Mucosa of stomach (tissue), 1 donor: ENCODE results near the gene RAD23A.

Source experiments
- H3K27me3 ChIP-seq: one replicate; pipeline ENCODE4 v1.7.0; 2013; ENCODE audit warnings: mild to moderate bottlenecking, low read length; ENCODE audit not compliant: control insufficient read depth, insufficient read depth
- H3K36me3 ChIP-seq: one replicate; pipeline ENCODE4 v1.7.0; 2013; ENCODE audit warnings: low read length; ENCODE audit not compliant: control insufficient read depth, insufficient read depth
- H3K4me1 ChIP-seq: one replicate; pipeline ENCODE4 v1.7.0; 2013; ENCODE audit warnings: mild to moderate bottlenecking, low read length; ENCODE audit not compliant: control insufficient read depth, insufficient read depth
- H3K4me3 ChIP-seq: one replicate; pipeline ENCODE4 v1.7.0; 2013; ENCODE audit warnings: low read length
- H3K9ac ChIP-seq: one replicate; pipeline ENCODE4 v1.7.0; 2013; ENCODE audit warnings: mild to moderate bottlenecking, low read length, moderate library complexity
- H3K9me3 ChIP-seq: one replicate; pipeline ENCODE4 v1.7.0; 2013; ENCODE audit warnings: mild to moderate bottlenecking, low read length, moderate library complexity; ENCODE audit not compliant: control insufficient read depth
- donor health status: Pancreatic carcinoma.

Gene RAD23A

DNA sequence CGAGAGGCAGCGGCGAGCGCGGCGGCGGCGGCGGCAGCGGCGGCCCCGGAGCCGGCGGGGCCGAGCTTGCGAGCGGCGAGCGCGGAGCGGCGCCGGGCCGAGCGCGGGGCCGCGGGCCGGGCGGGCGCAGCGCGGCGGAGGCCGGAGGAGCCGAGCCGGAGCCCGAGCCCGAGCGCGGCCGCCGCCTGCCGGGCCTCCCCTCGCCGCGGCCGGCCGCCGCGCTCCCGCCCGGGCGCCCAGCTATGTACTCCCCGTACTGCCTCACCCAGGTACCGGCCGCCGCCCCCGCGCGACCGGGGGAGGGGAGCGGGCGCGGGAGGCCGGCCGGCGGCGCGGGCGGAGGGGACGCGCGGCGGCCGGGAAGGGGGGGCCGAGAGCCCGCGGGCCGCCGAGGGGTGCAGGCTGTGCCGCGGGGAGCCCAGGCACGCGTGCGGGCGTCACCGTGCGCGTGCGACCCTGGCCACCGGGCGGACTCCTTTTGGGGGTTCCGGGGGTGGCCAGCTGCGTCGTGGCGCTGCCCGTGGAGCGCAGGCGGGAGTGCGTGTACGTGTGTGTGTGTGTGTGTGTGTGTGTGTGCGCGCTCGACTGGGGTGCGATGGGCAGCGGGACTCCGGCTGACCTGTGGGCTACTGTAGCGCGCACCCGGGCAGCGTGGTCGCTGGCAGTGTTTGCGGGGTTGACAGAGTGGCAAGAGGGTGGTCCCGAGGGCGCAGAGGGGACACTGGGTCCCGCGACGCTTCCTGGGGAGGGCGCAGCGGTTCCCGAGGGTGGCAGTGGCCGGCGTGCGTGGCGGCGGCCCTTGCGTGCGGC lies 50.1 kb downstream of the RAD23A start:
- Histone ChIP-seq H3K36me3 (no peaks in the 10 kb centered on the region), H3K9ac (peak overlapping the region; percentile 69), H3K4me3 (peak overlapping the region; percentile 50), H3K4me1 (peaks cover 21% of the 10 kb centered on the region), H3K9me3 (no peaks in the 10 kb centered on the region), H3K27me3 (no peaks in the 10 kb centered on the region)

DNA sequence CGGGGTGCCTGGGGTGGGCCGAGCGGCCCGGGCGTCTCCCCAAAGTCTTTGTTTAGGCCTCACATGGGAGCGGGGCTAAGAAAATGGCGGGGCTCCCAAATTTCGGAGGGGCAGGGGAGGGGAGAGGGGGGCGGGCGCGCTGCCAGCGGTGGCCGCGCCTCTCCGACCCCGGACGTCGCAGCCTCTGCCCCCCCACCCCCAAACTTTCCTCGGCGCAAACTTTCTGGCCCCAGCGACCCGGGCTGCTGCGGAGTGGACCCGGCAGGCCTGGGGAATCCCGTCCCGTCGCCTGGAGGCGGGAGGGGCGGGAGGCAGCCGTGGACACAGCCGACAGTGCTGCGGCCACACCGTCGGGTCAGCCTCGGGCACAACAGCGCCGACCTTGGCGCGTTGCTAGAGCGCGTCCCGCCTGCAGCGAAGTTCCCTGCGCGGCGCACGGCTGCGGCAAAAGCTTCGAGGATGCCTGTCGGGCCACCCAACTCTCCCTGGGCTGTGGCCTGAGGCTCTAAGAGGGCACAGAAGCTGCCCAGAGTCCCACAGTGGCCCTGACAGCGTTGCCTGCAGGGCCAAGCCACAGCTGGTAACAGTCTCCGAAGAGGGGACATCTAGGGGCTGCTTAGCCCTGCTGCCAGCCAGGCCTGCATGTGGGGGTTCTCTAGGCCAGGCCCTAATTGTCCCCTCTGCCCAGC lies 50.9 kb downstream of the RAD23A start:
- peak overlapping the region; percentile 50 for H3K4me3 ChIP-seq
- H3K9me3 ChIP-seq, result no peaks in the 10 kb centered on the region
- no peaks in the 10 kb centered on the region for H3K36me3 ChIP-seq
- H3K27me3 ChIP-seq, result no peaks in the 10 kb centered on the region
- H3K9ac ChIP-seq, result peak overlapping the region; percentile 69
- H3K4me1 ChIP-seq, result peaks cover 26% of the 10 kb centered on the region

DNA sequence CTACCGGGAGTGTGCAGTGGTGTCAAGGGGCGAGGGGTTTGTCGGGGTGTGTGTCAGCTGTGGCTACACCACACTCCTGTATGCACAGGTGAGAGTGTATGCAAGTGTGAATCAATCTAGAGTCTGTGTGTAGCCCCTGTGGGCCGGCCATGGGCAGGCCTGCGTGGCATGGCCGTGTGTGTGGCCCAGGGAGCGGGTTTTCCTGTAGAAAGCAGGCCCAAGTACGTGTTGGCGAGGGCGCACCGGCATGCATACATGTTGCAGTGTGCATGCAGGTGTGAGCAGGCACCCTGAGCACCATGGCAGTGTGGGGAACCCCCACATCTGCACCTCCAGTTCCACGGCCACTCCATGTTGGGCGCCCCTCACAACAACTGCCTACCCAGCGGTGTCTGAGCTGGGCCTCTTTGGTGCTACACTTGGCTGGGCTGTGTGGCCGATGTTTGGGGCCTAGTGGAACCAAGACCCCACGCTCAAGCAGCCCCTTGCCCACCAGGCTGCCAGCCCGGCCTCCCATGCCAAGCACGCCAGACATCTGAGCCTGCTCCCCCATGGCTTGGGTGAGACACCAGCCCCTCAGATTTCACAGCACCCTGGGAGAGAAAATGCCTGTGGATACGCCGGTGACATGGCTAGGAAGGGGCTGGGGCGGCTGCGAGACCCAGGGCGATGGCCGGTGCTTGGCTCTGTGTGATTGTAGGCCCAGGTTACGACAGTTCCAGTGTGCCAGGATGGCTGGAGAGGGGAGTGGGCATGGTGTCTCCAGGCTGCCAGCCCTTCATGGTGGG lies 51.7 kb downstream of the RAD23A start:
- Histone ChIP-seq H3K9me3 (no peaks in the 10 kb centered on the region), H3K27me3 (no peaks in the 10 kb centered on the region), H3K9ac (peak overlapping the region; percentile 69), H3K36me3 (no peaks in the 10 kb centered on the region), H3K4me3 (peak overlapping the region; percentile 28), H3K4me1 (peaks cover 35% of the 10 kb centered on the region)

DNA sequence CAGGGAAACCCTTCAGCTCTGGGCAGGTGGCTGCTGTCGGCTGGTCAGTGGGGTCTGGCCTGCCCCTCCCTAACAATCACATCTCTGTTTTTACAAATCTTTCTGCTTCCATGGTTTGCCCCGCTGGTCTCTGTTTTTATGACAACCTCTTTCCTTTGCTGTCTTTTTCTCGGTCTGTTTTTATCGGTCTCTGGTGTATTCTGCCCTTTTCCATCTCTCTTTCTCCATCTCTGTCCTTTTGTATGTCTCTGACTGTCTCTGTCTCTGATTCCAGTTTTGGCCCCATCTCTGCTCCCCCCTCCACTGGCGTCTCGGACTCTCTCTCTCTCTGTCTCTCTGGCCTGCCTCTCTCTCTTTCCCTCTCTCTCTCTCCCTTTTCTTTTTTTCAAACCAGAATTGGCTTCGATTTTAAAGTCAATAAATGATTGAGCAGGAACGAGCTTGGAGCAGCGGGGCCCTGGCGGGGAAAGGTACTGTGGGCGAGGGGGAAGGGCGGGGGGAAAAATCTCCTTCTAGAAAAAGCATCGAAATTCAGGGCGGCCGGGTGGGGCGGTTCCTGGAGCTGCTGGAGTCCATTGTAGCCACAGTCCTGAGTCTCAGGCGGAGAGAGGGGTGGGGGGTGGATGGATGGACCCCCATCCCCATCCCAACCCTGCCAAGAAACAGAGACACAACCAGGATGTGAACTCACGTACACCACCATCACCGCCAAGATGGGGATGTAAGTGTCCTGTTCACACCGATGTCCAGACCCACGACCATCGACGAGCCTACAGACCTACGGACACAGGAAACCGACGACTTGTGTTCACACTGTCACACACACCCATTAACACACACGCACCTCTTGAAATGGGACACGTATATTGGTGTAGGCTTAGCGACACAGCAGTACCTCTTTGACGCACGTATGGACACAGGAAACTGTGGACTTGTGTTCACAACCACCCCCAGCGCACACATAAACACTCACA lies 52.6 kb downstream of the RAD23A start:
- Histone ChIP-seq H3K36me3 (no peaks in the 10 kb centered on the region), H3K9me3 (no peaks in the 10 kb centered on the region), H3K4me1 (peaks cover 44% of the 10 kb centered on the region), H3K27me3 (no peaks in the 10 kb centered on the region), H3K9ac (peak overlapping the region; percentile 22), H3K4me3 (no peak overlapping the region)

DNA sequence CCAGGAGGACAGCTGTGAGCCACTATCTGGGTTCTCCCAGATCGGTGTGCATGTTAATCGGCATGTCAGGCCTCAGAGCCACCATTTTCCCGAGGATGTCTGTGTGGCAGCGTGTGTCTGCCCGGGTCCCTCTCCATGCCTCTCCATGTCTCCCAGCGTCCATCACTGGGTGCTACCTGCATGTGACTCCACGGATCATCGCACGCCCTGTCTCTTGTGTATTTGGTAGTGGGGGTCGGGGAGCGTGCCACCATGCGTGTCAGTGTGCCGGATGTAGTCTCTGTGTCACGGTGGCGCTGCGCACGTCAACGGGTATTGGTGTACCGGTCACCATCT lies 55.5 kb downstream of the RAD23A start:
- no peaks in the 10 kb centered on the region for H3K9me3 ChIP-seq
- peaks cover 65% of the 10 kb centered on the region for H3K4me1 ChIP-seq
- H3K36me3 ChIP-seq, result no peaks in the 10 kb centered on the region
- H3K27me3 ChIP-seq, result no peaks in the 10 kb centered on the region
- H3K4me3 ChIP-seq, result no peak overlapping the region
- no peak overlapping the region for H3K9ac ChIP-seq

DNA sequence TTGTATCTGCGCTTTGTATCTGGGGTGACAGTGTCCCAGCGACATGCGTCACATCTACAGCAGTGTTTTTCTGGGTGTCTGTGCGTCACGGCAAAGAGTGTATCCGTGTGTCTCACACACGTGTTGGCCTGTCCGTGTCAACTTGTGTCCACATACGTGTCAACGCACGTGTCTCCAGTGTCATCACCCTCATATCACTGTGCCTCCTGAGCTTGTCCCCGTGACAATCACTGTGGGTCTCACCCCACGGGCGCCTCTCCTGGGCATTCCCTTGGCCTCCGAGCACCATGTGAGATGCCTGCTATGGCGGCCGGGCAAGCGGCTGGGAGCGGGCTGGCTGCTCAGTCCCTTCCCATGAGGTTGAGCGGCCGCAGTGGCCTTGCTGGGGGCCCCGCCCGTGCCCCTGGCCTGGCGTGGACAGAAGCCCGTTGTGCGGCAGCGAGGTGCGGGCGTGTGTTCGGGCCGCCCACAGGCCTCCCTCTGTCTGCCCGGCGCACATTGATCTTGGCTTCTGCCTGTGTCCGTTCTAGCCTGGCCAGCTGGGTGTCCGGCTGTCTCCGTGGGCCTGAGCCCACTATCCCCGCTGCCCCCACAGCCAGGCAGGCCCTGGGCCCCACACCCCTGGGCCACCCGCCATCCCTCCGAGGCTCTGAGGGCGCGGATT lies 56.0 kb downstream of the RAD23A start:
- H3K9me3 ChIP-seq, result no peaks in the 10 kb centered on the region
- no peaks in the 10 kb centered on the region for H3K27me3 ChIP-seq
- no peaks in the 10 kb centered on the region for H3K36me3 ChIP-seq
- H3K4me1 ChIP-seq, result peaks cover 69% of the 10 kb centered on the region
- H3K9ac ChIP-seq, result peak overlapping the region; percentile 53
- H3K4me3 ChIP-seq, result no peak overlapping the region

DNA sequence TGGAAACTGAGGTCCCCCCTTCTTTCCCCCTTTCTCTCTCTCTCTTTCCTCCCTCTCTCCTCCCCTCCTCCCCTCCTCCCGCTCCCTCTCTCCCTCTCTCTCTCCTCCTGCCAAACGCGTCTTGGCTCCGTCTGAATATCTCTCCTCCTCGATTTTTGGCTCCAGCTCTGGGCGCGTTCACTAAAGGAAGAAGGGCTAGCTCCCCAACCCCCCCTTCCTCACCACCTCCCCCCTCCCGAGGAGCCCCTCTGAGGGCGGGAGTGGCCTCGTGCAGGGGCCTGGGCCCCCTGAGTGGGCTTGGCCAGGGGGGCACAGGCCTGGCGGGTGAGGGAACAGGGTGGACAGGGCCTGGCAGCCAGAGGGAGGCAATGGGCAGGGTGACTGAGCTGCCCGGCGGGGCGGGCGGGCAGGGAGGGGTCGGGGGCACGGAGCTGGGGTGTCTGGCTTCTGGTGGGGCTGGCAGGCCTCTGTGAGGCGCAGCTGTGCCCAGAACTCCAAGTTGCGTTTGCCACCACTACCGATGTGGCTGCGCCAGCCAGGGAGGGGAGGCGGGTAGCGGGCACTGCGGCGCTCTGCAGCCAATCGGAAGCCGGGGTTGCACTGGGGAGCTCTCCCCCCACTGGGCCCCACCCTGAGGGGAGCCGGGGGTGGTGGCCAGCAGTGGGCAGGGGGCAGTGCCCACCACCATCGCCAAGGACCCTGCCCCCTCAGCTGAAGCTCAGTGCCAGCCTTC lies 56.7 kb downstream of the RAD23A start:
- Histone ChIP-seq H3K9me3 (no peaks in the 10 kb centered on the region), H3K4me3 (no peak overlapping the region), H3K27me3 (no peaks in the 10 kb centered on the region), H3K36me3 (no peaks in the 10 kb centered on the region), H3K9ac (peak overlapping the region; percentile 53), H3K4me1 (peaks cover 71% of the 10 kb centered on the region)

DNA sequence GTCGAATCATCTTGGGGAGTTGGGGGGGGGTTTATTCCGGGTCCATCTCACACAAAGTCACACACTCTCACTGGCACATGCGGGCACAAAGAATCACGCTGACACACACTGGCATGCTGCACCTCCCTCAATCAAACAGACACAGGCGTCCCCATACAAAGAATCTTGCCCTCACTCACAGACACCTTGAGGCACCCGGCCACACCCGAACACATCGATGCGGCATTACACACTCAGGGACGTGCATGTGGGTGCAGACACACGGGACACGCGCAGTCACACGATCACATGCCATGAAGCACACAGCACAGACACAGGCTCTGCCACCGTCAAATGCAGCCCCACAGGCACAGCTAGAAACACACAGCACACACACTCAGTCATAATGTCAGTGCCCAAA lies 57.4 kb downstream of the RAD23A start:
- Histone ChIP-seq H3K36me3 (no peaks in the 10 kb centered on the region), H3K4me3 (no peak overlapping the region), H3K4me1 (peaks cover 69% of the 10 kb centered on the region), H3K27me3 (no peaks in the 10 kb centered on the region), H3K9ac (no peak overlapping the region), H3K9me3 (no peaks in the 10 kb centered on the region)
